ENCODE results near the gene OXGR1. TPM values are rescaled to one million over a fixed set of nuclear protein-coding genes. Genes with fewer than 3 reads are reported as not detected.

OXGR1 gene
- polyA plus RNA-seq, 1 donor (not counting 4 experiments of a cell fraction or from before 2014, with no cell fraction given): not detected

GRCh38 chr13:97004886-97005285 lies 10.6 kb upstream of the OXGR1 start:
- Histone ChIP-seq H4K20me1 (ENCODE audit: control insufficient read depth, extremely low read depth, insufficient read depth, low read length) (no peaks in the 10 kb centered on the region), H3K4me2 (ENCODE audit: control insufficient read depth, extremely low read depth, insufficient read depth, low read depth, low read length) (no peak overlapping the region), H3K4me1 (ENCODE audit: control insufficient read depth, extremely low read depth, insufficient read depth, low read length) (peaks cover 7% of the 10 kb centered on the region), H3K79me2 (ENCODE audit: control insufficient read depth, insufficient read depth, low read length) (no peaks in the 10 kb centered on the region), H2AFZ (ENCODE audit: control insufficient read depth, low read length) (no peak overlapping the region), H3K9me1 (ENCODE audit: control insufficient read depth, extremely low read depth, insufficient read depth, low read length) (no peaks in the 10 kb centered on the region), H3K27me3 (ENCODE audit: control insufficient read depth, extremely low read depth, insufficient read depth, low read length) (no peaks in the 10 kb centered on the region), H3K36me3 (ENCODE audit: control insufficient read depth in 2 of 2, extremely low read depth in 1 of 2, insufficient read depth in 2 of 2, low read length in 2 of 2) (no peaks in the 10 kb centered on the region), H3K9ac (ENCODE audit: control insufficient read depth, extremely low read depth, insufficient read depth, low read length) (no peak overlapping the region), H3K4me3 (ENCODE audit: control insufficient read depth in 2 of 3, extremely low read depth in 1 of 3, insufficient read depth in 2 of 3, low read depth in 1 of 3, low read length in 3 of 3) (no peak overlapping the region), H3K27ac (ENCODE audit: control insufficient read depth, insufficient read depth, low read length) (no peak overlapping the region), H3K9me3 (ENCODE audit: control insufficient read depth, low read depth, low read length) (no peaks in the 10 kb centered on the region)
- dilution Hi-C loops (cut with MboI; ENCODE audit: extremely low pct_ligation_motif_present, low sequenced_read_pairs): no loop called here
- no peak for FAIRE-seq
- TF ChIP-seq EZH2 (IDR thresholded peaks at IDR 0.05; ENCODE audit: low read length) (no peak), CTCF (optimal IDR thresholded peaks at IDR 0.05 in 1 of 3, IDR thresholded peaks at IDR 0.05 in 1 of 3, conservative IDR thresholded peaks at IDR 0.05 in 1 of 3; ENCODE audit: extremely low read depth in 1 of 3, insufficient read depth in 2 of 3, low read length in 3 of 3) (no peak)
- DNase-seq (ENCODE audit: low read depth, low spot score): no peak

- Histone ChIP-seq H3K4me2 (ENCODE audit: control insufficient read depth, extremely low read depth, insufficient read depth, low read depth, low read length) (no peak overlapping the region), H3K4me1 (ENCODE audit: control insufficient read depth, extremely low read depth, insufficient read depth, low read length) (peaks cover 7% of the 10 kb centered on the region), H3K9me1 (ENCODE audit: control insufficient read depth, extremely low read depth, insufficient read depth, low read length) (no peaks in the 10 kb centered on the region), H4K20me1 (ENCODE audit: control insufficient read depth, extremely low read depth, insufficient read depth, low read length) (no peaks in the 10 kb centered on the region), H3K27me3 (ENCODE audit: control insufficient read depth, extremely low read depth, insufficient read depth, low read length) (no peaks in the 10 kb centered on the region), H3K9ac (ENCODE audit: control insufficient read depth, extremely low read depth, insufficient read depth, low read length) (no peak overlapping the region), H3K4me3 (ENCODE audit: control insufficient read depth in 2 of 3, extremely low read depth in 1 of 3, insufficient read depth in 2 of 3, low read depth in 1 of 3, low read length in 3 of 3) (no peak overlapping the region), H3K36me3 (ENCODE audit: control insufficient read depth in 2 of 2, extremely low read depth in 1 of 2, insufficient read depth in 2 of 2, low read length in 2 of 2) (no peaks in the 10 kb centered on the region), H2AFZ (ENCODE audit: control insufficient read depth, low read length) (no peak overlapping the region), H3K27ac (ENCODE audit: control insufficient read depth, insufficient read depth, low read length) (no peak overlapping the region), H3K79me2 (ENCODE audit: control insufficient read depth, insufficient read depth, low read length) (no peaks in the 10 kb centered on the region), H3K9me3 (ENCODE audit: control insufficient read depth, low read depth, low read length) (no peaks in the 10 kb centered on the region)
- dilution Hi-C loops (cut with MboI; ENCODE audit: extremely low pct_ligation_motif_present, low sequenced_read_pairs): no loop called here
- TF ChIP-seq CTCF (optimal IDR thresholded peaks at IDR 0.05 in 1 of 3, IDR thresholded peaks at IDR 0.05 in 1 of 3, conservative IDR thresholded peaks at IDR 0.05 in 1 of 3; ENCODE audit: extremely low read depth in 1 of 3, insufficient read depth in 2 of 3, low read length in 3 of 3): no peak
- TF ChIP-seq EZH2 (IDR thresholded peaks at IDR 0.05; ENCODE audit: low read length): no peak
- no peak for FAIRE-seq
- no peak for DNase-seq (ENCODE audit: low read depth, low spot score)
Measured at GRCh38 chr13:97004096-97004876, 10.0 kb upstream of the OXGR1 start.

Measured in keratinocyte (primary cell).